ENCODE results near the gene CREG2.

CREG2 gene

GRCh38 chr2:101339266-101339880 lies 47.9 kb downstream of the CREG2 start:
- DNase-seq (ENCODE audit: extremely low read depth, low read depth): no peak

GRCh38 chr2:101337877-101338276 lies 49.4 kb downstream of the CREG2 start:
- no peak for DNase-seq (ENCODE audit: extremely low read depth, low read depth)
- TF ChIP-seq, protein P1, sequence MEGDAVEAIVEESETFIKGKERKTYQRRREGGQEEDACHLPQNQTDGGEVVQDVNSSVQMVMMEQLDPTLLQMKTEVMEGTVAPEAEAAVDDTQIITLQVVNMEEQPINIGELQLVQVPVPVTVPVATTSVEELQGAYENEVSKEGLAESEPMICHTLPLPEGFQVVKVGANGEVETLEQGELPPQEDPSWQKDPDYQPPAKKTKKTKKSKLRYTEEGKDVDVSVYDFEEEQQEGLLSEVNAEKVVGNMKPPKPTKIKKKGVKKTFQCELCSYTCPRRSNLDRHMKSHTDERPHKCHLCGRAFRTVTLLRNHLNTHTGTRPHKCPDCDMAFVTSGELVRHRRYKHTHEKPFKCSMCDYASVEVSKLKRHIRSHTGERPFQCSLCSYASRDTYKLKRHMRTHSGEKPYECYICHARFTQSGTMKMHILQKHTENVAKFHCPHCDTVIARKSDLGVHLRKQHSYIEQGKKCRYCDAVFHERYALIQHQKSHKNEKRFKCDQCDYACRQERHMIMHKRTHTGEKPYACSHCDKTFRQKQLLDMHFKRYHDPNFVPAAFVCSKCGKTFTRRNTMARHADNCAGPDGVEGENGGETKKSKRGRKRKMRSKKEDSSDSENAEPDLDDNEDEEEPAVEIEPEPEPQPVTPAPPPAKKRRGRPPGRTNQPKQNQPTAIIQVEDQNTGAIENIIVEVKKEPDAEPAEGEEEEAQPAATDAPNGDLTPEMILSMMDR (IDR thresholded peaks at IDR 0.05; ENCODE audit: low read depth, low read length): no peak

More at GRCh38 chr2:101339266-101339880, 47.9 kb downstream of the CREG2 start:
- TF ChIP-seq, protein P1 (IDR thresholded peaks at IDR 0.05; ENCODE audit: low read depth, low read length): no peak

GRCh38 chr2:101332885-101333766 lies 54.2 kb downstream of the CREG2 start:
- TF ChIP-seq, protein P1 (IDR thresholded peaks at IDR 0.05; ENCODE audit: low read depth, low read length): no peak

DNA sequence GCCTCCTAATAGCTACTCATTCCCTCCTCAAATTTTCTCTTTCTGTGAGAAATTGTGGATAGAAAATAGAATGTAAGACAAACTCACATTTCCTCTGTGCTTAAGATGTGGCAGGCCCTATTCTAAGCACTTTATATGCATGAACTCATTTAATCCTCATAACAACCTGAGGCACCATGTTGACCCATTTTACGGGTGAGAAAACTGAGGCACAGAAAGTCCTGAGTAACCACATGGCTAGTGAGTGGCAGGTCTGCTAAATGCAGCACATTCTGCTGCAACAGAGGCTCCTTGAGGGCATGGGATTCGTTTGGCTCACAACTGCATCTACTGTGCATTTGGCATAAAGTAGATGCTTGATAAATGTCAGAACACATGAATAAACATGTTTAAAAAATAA lies 56.1 kb downstream of the CREG2 start:
- no peak for DNase-seq (ENCODE audit: extremely low read depth, low read depth)
- TF ChIP-seq, protein P1 (IDR thresholded peaks at IDR 0.05; ENCODE audit: low read depth, low read length): no peak

More at GRCh38 chr2:101332885-101333766, 54.2 kb downstream of the CREG2 start:
- DNase-seq (ENCODE audit: extremely low read depth, low read depth): no peak

- DNase-seq (ENCODE audit: extremely low read depth, low read depth): no peak
- TF ChIP-seq, protein P1 (IDR thresholded peaks at IDR 0.05; ENCODE audit: low read depth, low read length): no peak
These were observed 56.9 kb downstream of the CREG2 start for GRCh38 chr2:101330253-101330933.

DNA sequence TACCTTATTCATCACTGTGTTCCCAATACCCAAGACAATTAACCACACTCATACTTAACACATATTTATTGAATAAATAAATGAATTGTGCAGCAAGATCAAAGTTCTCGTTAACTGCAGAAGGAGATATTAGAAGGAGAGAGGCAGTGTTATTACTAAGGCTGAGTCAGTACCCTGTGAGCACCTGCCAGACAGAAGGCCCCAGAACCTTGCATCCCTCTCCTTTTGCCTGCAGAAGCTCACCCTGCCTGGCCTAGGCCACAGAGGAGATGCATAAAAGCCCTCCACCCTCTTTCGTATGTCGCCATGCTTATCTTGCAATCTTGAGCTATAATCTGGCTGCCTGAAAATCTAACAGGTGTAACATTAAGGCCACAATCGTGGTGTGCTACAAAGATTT lies 58.3 kb downstream of the CREG2 start:
- TF ChIP-seq, protein P1 (IDR thresholded peaks at IDR 0.05; ENCODE audit: low read depth, low read length): no peak
- no peak for DNase-seq (ENCODE audit: extremely low read depth, low read depth)

Measured in AG09319 (cell line).